Neuronal stem cell (in vitro differentiated cells): ENCODE results near the gene CCDC106.

Source experiments
- DNase-seq: peaks from one replicate; pipeline ENCODE4 v3.0.0-alpha.2; 2013; ENCODE audit warnings: low spot score
- H2AFZ ChIP-seq: one replicate; pipeline ENCODE4 v1.6.1; 2013; ENCODE audit warnings: mild to moderate bottlenecking, low read length, inconsistent platforms
- H2AK5ac ChIP-seq: 2 replicates; pipeline ENCODE4 v1.6.1; 2013; ENCODE audit warnings: low read depth, mild to moderate bottlenecking, inconsistent platforms, low read length, moderate library complexity, mixed read lengths
- H2BK120ac ChIP-seq: 2 replicates; pipeline ENCODE4 v1.6.1; 2013; ENCODE audit warnings: low read depth, mild to moderate bottlenecking, inconsistent platforms, low read length, moderate library complexity, mixed read lengths
- H2BK12ac ChIP-seq: one replicate; pipeline ENCODE4 v1.6.1; 2013; ENCODE audit warnings: low read length, inconsistent platforms
- H2BK15ac ChIP-seq: 2 replicates; pipeline ENCODE4 v1.6.1; 2013; ENCODE audit warnings: mild to moderate bottlenecking, low read length, inconsistent platforms, mixed read lengths
- H2BK5ac ChIP-seq: one replicate; pipeline ENCODE4 v1.6.1; 2013; ENCODE audit warnings: inconsistent platforms, mild to moderate bottlenecking, low read length, moderate library complexity
- H3K14ac ChIP-seq: one replicate; pipeline ENCODE4 v1.6.1; 2013; ENCODE audit warnings: low read length, inconsistent platforms
- H3K18ac ChIP-seq: 2 replicates; pipeline ENCODE4 v1.6.1; 2013; ENCODE audit warnings: low read length, inconsistent platforms
- H3K23ac ChIP-seq: 2 replicates; pipeline ENCODE4 v1.6.1; 2013; ENCODE audit warnings: low read depth, mild to moderate bottlenecking, mixed read lengths, low read length, inconsistent platforms; ENCODE audit not compliant: poor library complexity
- H3K27ac ChIP-seq: replicated peaks from 3 replicates; pipeline ENCODE4 v1.5.1; 2013; ENCODE audit warnings: low read length, inconsistent platforms
- H3K27me3 ChIP-seq, 3 experiments: 2 replicates each; pipeline ENCODE4 v1.6.1; 2013; ENCODE audit warnings: low read length in 3 of 3, mild to moderate bottlenecking in 2 of 3, inconsistent platforms in 1 of 3, low read depth in 1 of 3, mixed read lengths in 1 of 3, moderate library complexity in 1 of 3; ENCODE audit not compliant: control insufficient read depth in 3 of 3, insufficient read depth in 3 of 3
- H3K36me3 ChIP-seq, 2 donors: replicated peaks in 1 of 2; 2 replicates each; pipeline ENCODE4 v1.6.1; 2013; ENCODE audit warnings: low read length in 2 of 2; ENCODE audit not compliant: control insufficient read depth in 2 of 2, insufficient read depth in 2 of 2
- H3K4ac ChIP-seq: 2 replicates; pipeline ENCODE4 v1.6.1; 2013; ENCODE audit warnings: inconsistent platforms, mild to moderate bottlenecking, low read length, moderate library complexity
- H3K4me1 ChIP-seq, 2 donors: 1 replicate in 1 of 2; 2 replicates in 1 of 2; pipeline ENCODE4 v1.6.1; 2013; ENCODE audit warnings: low read length in 2 of 2, low read depth in 1 of 2; ENCODE audit not compliant: control insufficient read depth in 2 of 2, insufficient read depth in 1 of 2
- H3K4me2 ChIP-seq: one replicate; pipeline ENCODE4 v1.6.1; 2013; ENCODE audit warnings: mild to moderate bottlenecking, low read length, inconsistent platforms; ENCODE audit not compliant: insufficient read depth, poor library complexity, severe bottlenecking
- H3K4me3 ChIP-seq, 2 donors: 2 replicates each; pipeline ENCODE4 v1.5.1; 2013; ENCODE audit warnings: low read length in 2 of 2, mild to moderate bottlenecking in 2 of 2, inconsistent platforms in 1 of 2, moderate library complexity in 1 of 2
- H3K79me1 ChIP-seq: one replicate; pipeline ENCODE4 v1.6.1; 2013; ENCODE audit warnings: low read depth, mild to moderate bottlenecking, inconsistent platforms, low read length, moderate library complexity
- H3K9ac ChIP-seq: one replicate; pipeline ENCODE4 v1.6.1; 2013; ENCODE audit warnings: mild to moderate bottlenecking, low read depth, low read length, inconsistent platforms; ENCODE audit not compliant: poor library complexity
- H3K9me3 ChIP-seq, 2 donors: replicated peaks in 1 of 2; 2 replicates each; pipeline versions ENCODE3 to v1.6.1; 2013; ENCODE audit warnings: low read length in 2 of 2, mild to moderate bottlenecking in 2 of 2, inconsistent platforms in 1 of 2, low read depth in 1 of 2, mixed read lengths in 1 of 2, moderate library complexity in 1 of 2; ENCODE audit not compliant: control insufficient read depth in 2 of 2, insufficient read depth in 1 of 2
- H4K8ac ChIP-seq: one replicate; pipeline ENCODE4 v1.6.1; 2013; ENCODE audit warnings: low read depth, mild to moderate bottlenecking, inconsistent platforms, low read length, moderate library complexity
- H4K91ac ChIP-seq: one replicate; pipeline ENCODE4 v1.6.1; 2013; ENCODE audit warnings: low read length, low read depth, mild to moderate bottlenecking, inconsistent platforms; ENCODE audit not compliant: poor library complexity
- WGBS, 2 donors: extraction: QIAGEN DNeasy Blood & Tissue Kit; methylation state at CpG; one replicate each; pipeline ENCODE4 v1.1.7; 2013; ENCODE audit warnings: missing lambda C conversion rate in 2 of 2, mixed read lengths in 1 of 2; ENCODE audit not compliant: insufficient read length in 2 of 2, insufficient replicate concordance in 1 of 2; ENCODE audit errors: extremely low coverage in 2 of 2; 5-methylcytosine and 5-hydroxymethylcytosine counted together

CCDC106 gene

DNA sequence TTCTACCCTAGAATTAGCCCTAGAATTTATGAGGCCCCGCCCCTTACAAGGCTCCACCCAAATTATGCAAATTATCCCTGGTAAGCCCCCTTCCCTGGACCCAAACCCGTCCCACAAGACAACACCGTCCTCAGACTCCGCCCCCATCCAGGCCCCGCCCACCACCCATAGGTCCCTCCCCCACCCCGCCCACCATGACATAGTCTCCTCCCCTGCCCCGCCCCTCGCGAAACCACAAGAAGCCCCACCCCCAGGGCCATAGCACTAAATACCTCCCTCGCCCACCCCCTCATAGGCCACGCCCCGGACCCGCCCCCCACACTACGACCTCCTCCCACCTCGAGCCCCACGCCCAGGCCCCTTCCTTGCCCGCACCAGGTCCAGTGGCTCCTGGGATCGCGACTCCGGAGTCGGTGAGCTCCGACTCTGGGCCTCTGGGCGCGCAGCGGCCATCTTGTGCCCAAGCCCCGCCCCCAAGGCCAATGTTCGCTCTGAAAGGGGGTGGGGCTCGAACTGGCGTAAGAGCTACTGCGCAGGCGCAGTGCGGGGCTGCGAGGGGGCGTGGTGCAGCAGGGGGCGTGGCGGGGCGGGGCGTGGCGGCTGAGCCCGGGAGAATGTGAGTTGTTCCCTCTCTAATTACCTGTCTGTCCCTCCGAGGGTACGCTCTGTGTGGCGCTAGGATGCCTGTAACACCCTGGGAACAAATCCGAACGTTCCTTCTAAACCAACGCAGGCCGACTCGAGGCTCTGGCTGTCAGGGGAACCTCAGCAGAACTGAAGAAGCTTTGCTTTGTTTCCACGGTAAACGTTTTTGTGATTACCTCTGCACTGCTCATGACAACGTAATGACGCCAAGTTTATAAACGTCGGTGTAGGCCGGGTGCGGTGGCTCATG, 23.7 kb upstream of the CCDC106 start, which contains the start of gene ZNF784:
Gene ZNF784, minus strand, starts transcription at position 458 of the 895 bp plus-strand sequence. Its CDS starts 5 bp downstream, at position 453.
- H3K27ac ChIP-seq: peak within 1 kb of the TSS; percentile 96
- H3K4me3 ChIP-seq: peak within 1 kb of the TSS; percentile 79 to 81
- H2AFZ ChIP-seq: peak within 1 kb of the TSS; percentile 94
- no peak within 1 kb of the TSS for H3K4ac ChIP-seq
- peaks cover 0 to 6% of the 10 kb centered on the region in 2 donors for H3K4me1 ChIP-seq
- no peak within 1 kb of the TSS for H3K14ac ChIP-seq
- peak; percentile 96 for DNase-seq
- no peak within 1 kb of the TSS for H2BK120ac ChIP-seq
- peak within 1 kb of the TSS; percentile 78 for H3K23ac ChIP-seq
- H3K9ac ChIP-seq: peak within 1 kb of the TSS; percentile 72
- no peaks in the 10 kb centered on the region for H3K79me1 ChIP-seq
- no peak within 1 kb of the TSS for H2AK5ac ChIP-seq
- no peak within 1 kb of the TSS for H4K91ac ChIP-seq
- peak within 1 kb of the TSS; percentile 96 for H3K18ac ChIP-seq
- H3K4me2 ChIP-seq: peak within 1 kb of the TSS; percentile 86
- H2BK15ac ChIP-seq: peak within 1 kb of the TSS; percentile 7
- peaks cover 13 to 24% of the 10 kb centered on the region in 2 donors for H3K36me3 ChIP-seq
- no peak within 1 kb of the TSS for H2BK12ac ChIP-seq
- no peaks in the 10 kb centered on the region for H3K27me3 ChIP-seq
- no CpG with 5 or more reads among the region's 56 CpGs for WGBS, 2 donors
- no peak within 1 kb of the TSS for H2BK5ac ChIP-seq
- no peak within 1 kb of the TSS for H4K8ac ChIP-seq
- no peaks in the 10 kb centered on the region for H3K9me3 ChIP-seq

DNA sequence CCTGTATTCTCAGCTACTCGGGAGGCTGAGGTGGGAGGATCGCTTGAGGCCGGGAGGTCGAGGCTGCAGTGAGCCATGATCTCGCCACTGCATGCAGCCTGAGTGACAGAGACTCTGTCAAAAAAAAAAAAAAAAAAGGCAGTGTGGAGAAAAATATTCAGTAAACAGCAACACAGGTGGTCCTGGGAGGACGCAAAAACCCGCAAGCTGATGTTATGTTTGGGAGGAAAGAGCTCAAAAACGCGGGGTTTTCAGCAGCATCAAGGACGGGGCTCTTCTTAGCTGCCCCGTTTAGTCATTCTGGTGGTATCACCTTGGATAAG, 23.0 kb upstream of the CCDC106 start:
- no peak overlapping the region for H2BK120ac ChIP-seq
- no peak overlapping the region for H4K91ac ChIP-seq
- H3K36me3 ChIP-seq: peaks cover 10 to 20% of the 10 kb centered on the region in 2 donors
- H2BK12ac ChIP-seq: no peak overlapping the region
- H3K27me3 ChIP-seq: no peaks in the 10 kb centered on the region
- H3K4ac ChIP-seq: no peak overlapping the region
- H2AFZ ChIP-seq: peak overlapping the region; percentile 94
- peak overlapping the region; percentile 60 to 79 for H3K4me3 ChIP-seq
- no peak overlapping the region for H2AK5ac ChIP-seq
- H3K4me2 ChIP-seq: peak overlapping the region; percentile 86
- no peaks in the 10 kb centered on the region for H3K9me3 ChIP-seq
- no peak overlapping the region for H4K8ac ChIP-seq
- H2BK15ac ChIP-seq: peak overlapping the region; percentile 7
- H2BK5ac ChIP-seq: no peak overlapping the region
- DNase-seq: no peak
- peak overlapping the region; percentile 61 for H3K27ac ChIP-seq
- H3K4me1 ChIP-seq: peaks cover 0 to 6% of the 10 kb centered on the region in 2 donors
- H3K18ac ChIP-seq: peak overlapping the region; percentile 77
- WGBS, 2 donors: no CpG with 5 or more reads among the region's 11 CpGs
- peak overlapping the region; percentile 77 for H3K23ac ChIP-seq
- no peak overlapping the region for H3K9ac ChIP-seq
- H3K14ac ChIP-seq: no peak overlapping the region
- no peaks in the 10 kb centered on the region for H3K79me1 ChIP-seq

DNA sequence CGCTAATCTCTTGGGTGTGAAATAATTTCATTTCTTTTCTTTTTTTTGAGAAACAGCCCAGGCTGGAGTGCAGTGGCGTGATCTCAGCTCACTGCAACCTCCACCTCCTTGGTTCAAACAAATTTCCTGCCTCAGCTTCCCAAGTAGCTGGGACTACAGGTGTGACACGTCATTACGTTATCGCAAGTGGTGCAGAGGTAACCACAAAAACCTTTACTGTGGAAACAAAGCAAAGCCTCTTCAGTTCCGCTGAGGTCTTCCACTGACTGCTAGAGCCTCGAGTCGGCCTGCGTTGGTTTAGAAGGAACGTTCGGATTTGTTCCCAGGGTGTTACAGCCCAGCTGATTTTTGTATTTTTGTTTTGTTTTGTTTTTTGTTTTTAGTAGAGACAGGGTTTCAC, 21.7 kb upstream of the CCDC106 start:
- no peak overlapping the region for H3K27ac ChIP-seq

DNA sequence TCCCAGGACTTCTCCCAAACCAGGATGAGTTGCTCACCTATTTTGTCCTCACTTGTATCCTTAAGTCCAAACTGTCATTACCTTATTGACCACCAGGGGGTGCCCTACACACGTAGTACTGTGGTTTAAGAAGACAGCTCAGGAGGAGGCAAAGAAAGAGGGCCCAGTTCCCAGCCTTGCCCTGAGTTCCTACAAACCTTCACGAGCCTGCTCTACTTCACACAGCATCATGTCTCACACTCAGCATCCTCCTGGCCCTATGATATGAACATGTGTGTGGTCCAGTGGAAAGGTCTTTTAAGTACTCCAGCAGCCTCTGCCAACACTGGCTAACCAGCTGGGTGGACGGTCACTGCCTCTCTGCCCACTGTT, 15.6 kb upstream of the CCDC106 start:
- Histone ChIP-seq H3K36me3 (no peaks in the 10 kb centered on the region), H3K4me2 (no peak overlapping the region), H3K27me3 (no peaks in the 10 kb centered on the region), H2BK15ac (peak overlapping the region; percentile 79), H2BK120ac (no peak overlapping the region), H3K4me1 (peaks cover 9 to 11% of the 10 kb centered on the region in 2 donors), H4K91ac (no peak overlapping the region), H3K79me1 (peaks cover 18% of the 10 kb centered on the region), H3K9ac (no peak overlapping the region), H4K8ac (no peak overlapping the region), H3K27ac (no peak overlapping the region), H2AK5ac (peak overlapping the region; percentile 7), H3K4me3 (no peak overlapping the region), H3K9me3 (no peaks in the 10 kb centered on the region), H3K18ac (peak overlapping the region; percentile 78), H3K4ac (no peak overlapping the region), H3K23ac (no peak overlapping the region), H3K14ac (no peak overlapping the region), H2AFZ (peak overlapping the region; percentile 68), H2BK12ac (no peak overlapping the region), H2BK5ac (no peak overlapping the region)
- peak; percentile 92 for DNase-seq
- no CpG with 5 or more reads among the region's 3 CpGs for WGBS, 2 donors

More for the DNA sequence above, 21.7 kb upstream of the CCDC106 start:
- Histone ChIP-seq H2BK12ac (no peak overlapping the region), H3K4me3 (no peak overlapping the region), H2BK5ac (no peak overlapping the region), H2BK120ac (no peak overlapping the region), H2BK15ac (no peak overlapping the region), H2AK5ac (no peak overlapping the region), H3K4me1 (peaks cover 0 to 6% of the 10 kb centered on the region in 2 donors), H4K91ac (no peak overlapping the region), H3K9ac (no peak overlapping the region), H4K8ac (no peak overlapping the region), H3K4me2 (no peak overlapping the region), H3K4ac (no peak overlapping the region), H3K79me1 (no peaks in the 10 kb centered on the region), H3K18ac (no peak overlapping the region), H3K9me3 (no peaks in the 10 kb centered on the region), H2AFZ (no peak overlapping the region), H3K36me3 (peaks cover 3 to 7% of the 10 kb centered on the region in 2 donors), H3K14ac (no peak overlapping the region), H3K27me3 (no peaks in the 10 kb centered on the region), H3K23ac (no peak overlapping the region)
- DNase-seq: no peak
- WGBS, 2 donors: no CpG with 5 or more reads among the region's 11 CpGs
